ENCODE data around the gene CDK18. TPM values are rescaled to one million over a fixed set of nuclear protein-coding genes. Genes with fewer than 3 reads are reported as not detected.

Gene CDK18
- total RNA-seq, 1 experiment from 2014 or later, result 38.5 TPM

- DNase-seq, result no peak
- no peak overlapping the region for H2BK20ac ChIP-seq (ENCODE audit: low read depth, low read length, poor library complexity, severe bottlenecking)
- Mint-ChIP-seq H3K4me3 (no peak overlapping the region), H3K27ac (peak overlapping the region in 1 of 3 experiments; percentile 70; a peak in 1 of 7 replicates), H3K27me3 (ENCODE audit: low read depth) (no peaks in the 10 kb centered on the region; the same call in 1 of the 2 replicates), H3K4me1 (peaks cover 32 to 47% of the 10 kb centered on the region in 2 experiments), H3K36me3 (ENCODE audit: insufficient read depth in 1 of 3, low read depth in 3 of 3) (peaks cover 9 to 34% (median 19%) of the 10 kb centered on the region in 3 experiments; a peak in 6 of 7 replicates), H3K9me3 (no peaks in the 10 kb centered on the region)
- H4K5ac ChIP-seq (ENCODE audit: insufficient read length, low read depth, low read length), result no peak overlapping the region
- no peak overlapping the region for H3K23ac ChIP-seq (ENCODE audit: insufficient read length, low read depth, low read length)
- TF ChIP-seq CTCF (conservative IDR thresholded peaks at IDR 0.05), result no peak
- H3K56ac ChIP-seq (ENCODE audit: insufficient read length, low read depth, low read length), result no peak overlapping the region
- H2BK5ac ChIP-seq (ENCODE audit: insufficient read length, low read length), result no peak overlapping the region
- no peak overlapping the region for H3K27ac ChIP-seq (ENCODE audit: insufficient read length, low read depth, low read length)
- no peak overlapping the region for H3K14ac ChIP-seq (ENCODE audit: insufficient read depth, low read length)
- H2BK15ac ChIP-seq (ENCODE audit: low read depth, low read length), result no peak overlapping the region
- H3K4me2 ChIP-seq (ENCODE audit: insufficient read depth, insufficient read length, low read length), result no peak overlapping the region
- WGBS (ENCODE audit: extremely low coverage, insufficient read length, low lambda C conversion rate), result no CpG with 5 or more reads among the region's 5 CpGs
- no peak overlapping the region for H2AK5ac ChIP-seq (ENCODE audit: insufficient read length, low read length)
- no peaks in the 10 kb centered on the region for H4K20me1 ChIP-seq (ENCODE audit: control insufficient read depth, insufficient read depth, insufficient read length)
- H3K4me1 ChIP-seq (ENCODE audit: insufficient read depth, low read length), result peaks cover 8% of the 10 kb centered on the region; the same call in 1 of the 2 replicates
- no peak overlapping the region for H4K8ac ChIP-seq (replicated peaks; ENCODE audit: insufficient read length, low read depth, low read length)
- no peak overlapping the region for H3K9ac ChIP-seq (ENCODE audit: extremely low read depth, insufficient read length, low read length)
- H4K91ac ChIP-seq (ENCODE audit: insufficient read length, low read depth, low read length), result no peak overlapping the region
- no peak overlapping the region for H2AFZ ChIP-seq (ENCODE audit: low read length)
- H3T11ph ChIP-seq (ENCODE audit: low read length), result no peak overlapping the region
- no peak overlapping the region for H3K18ac ChIP-seq (ENCODE audit: insufficient read length, low read depth, low read length)
- no peaks in the 10 kb centered on the region for H3K79me1 ChIP-seq (ENCODE audit: insufficient read depth, low read depth, low read length, poor library complexity, severe bottlenecking)
- no peaks in the 10 kb centered on the region for H3K9me3 ChIP-seq (ENCODE audit: control insufficient read depth, low read depth, low read length)
- H2BK120ac ChIP-seq (ENCODE audit: low read depth, low read length, poor library complexity, severe bottlenecking), result no peak overlapping the region
- H3K23me2 ChIP-seq (ENCODE audit: insufficient read length, low read depth, low read length, poor library complexity, severe bottlenecking), result no peaks in the 10 kb centered on the region
- no peak overlapping the region for H3K4ac ChIP-seq (ENCODE audit: low read depth, low read length)
- no peaks in the 10 kb centered on the region for H3K79me2 ChIP-seq (ENCODE audit: insufficient read depth, low read length)
- H2BK12ac ChIP-seq (ENCODE audit: insufficient read length, low read depth, low read length), result no peak overlapping the region
- no peaks in the 10 kb centered on the region for H3K27me3 ChIP-seq (ENCODE audit: insufficient read depth, low read length)
These were observed 18.2 kb downstream of the CDK18 start for GRCh38 chr1:205522692-205523091.
